SK-N-MC (cell line): ENCODE data around the gene AKT3.

Experiments
- DNase-seq: peaks from one replicate; pipeline ENCODE4 v3.0.0-alpha.2; 2011; ENCODE audit warnings: low read depth, low spot score
- H3K27ac ChIP-seq: fragments of 200-600 bp; sonication (generic); 2 replicates; pipeline ENCODE4 v1.5.1; 2016; ENCODE audit warnings: mixed run types
- H3K36me3 ChIP-seq: fragments of 200-600 bp; sonication (generic); 2 replicates; pipeline ENCODE4 v1.6.1; 2017; ENCODE audit warnings: antibody characterized with exemption, low read length, mixed read lengths; ENCODE audit not compliant: insufficient read depth
- H3K4me3 ChIP-seq: fragments of 200-600 bp; sonication (generic); 2 replicates; pipeline ENCODE4 v1.5.1; 2016
- H3K9ac ChIP-seq: fragments of 200-600 bp; sonication (generic); 2 replicates; pipeline ENCODE4 v1.8.0; 2017; ENCODE audit warnings: mixed run types, mixed read lengths; ENCODE audit not compliant: insufficient read length
- H3K9me3 ChIP-seq: fragments of 200-600 bp; sonication (generic); 2 replicates; pipeline ENCODE4 v1.6.1; 2017; ENCODE audit warnings: low read depth, mild to moderate bottlenecking, antibody characterized with exemption, low read length, moderate library complexity, mixed read lengths
- EZH2 ChIP-seq: fragments of 200-600 bp; sonication (generic); IDR thresholded peaks from one replicate; pipeline ENCODE4 v1.6.1; 2017; ENCODE audit warnings: antibody characterized with exemption
- FOXP2 ChIP-seq: optimal IDR thresholded peaks from 2 replicates; pipeline ENCODE3; 2011; ENCODE audit warnings: mild to moderate bottlenecking, moderate library complexity; ENCODE audit not compliant: insufficient read depth; ENCODE audit errors: extremely low read length, control extremely low read depth
- POLR2AphosphoS5 ChIP-seq: IDR thresholded peaks from 2 replicates; pipeline ENCODE4 v1.6.1; 2012; ENCODE audit warnings: mild to moderate bottlenecking, low read depth, low read length, borderline replicate concordance

The AKT3 gene

GRCh38 chr1:243513726-243514491 lies 336.1 kb downstream of the AKT3 start:
- H3K4me3 ChIP-seq: no peak overlapping the region
- no peaks in the 10 kb centered on the region for H3K36me3 ChIP-seq
- no peak overlapping the region for H3K9ac ChIP-seq
- H3K9me3 ChIP-seq: no peaks in the 10 kb centered on the region
- no peak for DNase-seq
- no peak overlapping the region for H3K27ac ChIP-seq
- no peak for TF ChIP-seq POLR2AphosphoS5
- no peak for TF ChIP-seq EZH2
- no peak for TF ChIP-seq FOXP2

GRCh38 chr1:243510928-243511327 lies 339.1 kb downstream of the AKT3 start:
- Histone ChIP-seq H3K27ac (no peak overlapping the region), H3K4me3 (no peak overlapping the region), H3K9me3 (no peaks in the 10 kb centered on the region), H3K9ac (no peak overlapping the region), H3K36me3 (no peaks in the 10 kb centered on the region)
- no peak for TF ChIP-seq POLR2AphosphoS5
- no peak for TF ChIP-seq EZH2
- no peak for TF ChIP-seq FOXP2
- no peak for DNase-seq

DNA sequence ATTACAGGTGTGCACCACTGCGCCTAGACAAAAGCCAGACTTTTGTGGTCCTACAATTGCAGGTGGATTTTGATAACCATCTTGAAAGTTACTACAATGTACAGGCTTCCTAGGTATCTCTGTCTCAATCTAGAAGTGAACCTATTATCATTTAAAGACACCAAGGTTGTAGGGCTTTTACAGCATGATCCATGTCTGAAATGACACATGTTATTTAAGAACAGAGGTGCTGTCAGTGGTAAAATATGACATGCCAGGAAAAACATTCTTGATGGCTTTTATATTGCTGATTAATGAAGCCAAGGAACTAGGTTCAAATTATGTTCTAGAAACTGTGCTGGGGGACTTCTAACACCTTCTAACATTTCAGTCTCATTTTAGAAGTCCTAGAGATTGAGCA lies 341.1 kb downstream of the AKT3 start:
- H3K9me3 ChIP-seq: no peaks in the 10 kb centered on the region
- H3K9ac ChIP-seq: no peak overlapping the region
- no peak overlapping the region for H3K27ac ChIP-seq
- no peak for DNase-seq
- H3K36me3 ChIP-seq: no peaks in the 10 kb centered on the region
- no peak overlapping the region for H3K4me3 ChIP-seq
- TF ChIP-seq EZH2: no peak
- TF ChIP-seq POLR2AphosphoS5: no peak
- no peak for TF ChIP-seq FOXP2

DNA sequence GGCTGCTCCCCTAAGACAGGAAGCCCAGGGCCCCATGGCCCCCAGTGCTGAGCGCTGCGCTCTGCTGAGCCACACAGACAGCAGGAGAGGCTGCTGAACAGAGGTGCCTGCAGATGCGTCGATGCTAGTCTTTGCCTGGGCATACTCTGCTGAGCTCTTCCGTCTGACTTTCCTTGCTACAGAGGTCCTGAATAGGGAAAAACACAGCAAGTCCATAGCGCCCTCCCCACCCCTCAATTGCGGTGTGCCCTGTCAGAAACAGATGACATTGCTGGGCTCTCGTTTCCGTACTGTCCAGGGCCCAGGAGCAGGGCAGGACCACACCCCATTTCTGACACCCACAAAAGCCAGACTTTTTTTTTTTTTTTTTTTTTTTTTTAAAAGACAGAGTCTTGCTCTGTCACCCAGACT lies 341.7 kb downstream of the AKT3 start:
- no peaks in the 10 kb centered on the region for H3K36me3 ChIP-seq
- DNase-seq: no peak
- H3K4me3 ChIP-seq: no peak overlapping the region
- H3K27ac ChIP-seq: no peak overlapping the region
- H3K9ac ChIP-seq: no peak overlapping the region
- no peak for TF ChIP-seq FOXP2
- TF ChIP-seq POLR2AphosphoS5: no peak
- no peak for TF ChIP-seq EZH2
- no peaks in the 10 kb centered on the region for H3K9me3 ChIP-seq

DNA sequence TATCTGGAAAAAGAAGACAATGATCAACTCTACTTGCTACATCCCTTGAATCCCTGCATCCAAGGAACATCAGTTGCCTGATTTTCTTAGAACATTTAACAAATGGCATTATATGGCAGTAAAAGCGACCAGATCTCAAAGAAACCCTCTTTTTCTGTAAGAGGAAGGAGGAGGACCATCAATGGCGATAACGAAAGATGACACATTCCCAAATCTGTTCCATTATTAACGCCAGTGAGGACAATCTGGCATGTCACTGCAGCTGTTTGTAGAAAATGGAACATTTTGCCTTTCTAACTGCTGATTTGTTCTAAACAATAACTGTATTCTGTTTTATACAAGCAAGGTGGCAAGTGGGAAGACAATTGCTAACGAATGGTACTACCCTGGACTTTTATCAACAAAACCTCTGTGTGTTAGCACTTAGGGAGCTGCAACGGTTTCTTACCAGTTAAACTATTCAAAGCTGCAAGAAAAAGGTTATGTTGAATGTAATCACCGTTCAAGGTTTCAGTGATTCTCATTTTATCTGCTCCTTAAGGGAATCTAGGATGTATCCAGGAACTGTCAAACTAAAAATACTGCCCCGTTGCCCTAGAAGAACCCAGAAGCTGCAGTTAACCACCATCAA lies 342.3 kb downstream of the AKT3 start:
- DNase-seq: no peak
- no peak overlapping the region for H3K4me3 ChIP-seq

GRCh38 chr1:243507001-243507671 lies 342.9 kb downstream of the AKT3 start:
- Histone ChIP-seq H3K36me3 (no peaks in the 10 kb centered on the region), H3K9me3 (no peaks in the 10 kb centered on the region), H3K9ac (no peak overlapping the region), H3K27ac (no peak overlapping the region), H3K4me3 (no peak overlapping the region)
- no peak for DNase-seq
- TF ChIP-seq POLR2AphosphoS5: no peak
- no peak for TF ChIP-seq FOXP2
- no peak for TF ChIP-seq EZH2

More for the DNA sequence above, 342.3 kb downstream of the AKT3 start:
- Histone ChIP-seq H3K9me3 (no peaks in the 10 kb centered on the region), H3K27ac (no peak overlapping the region), H3K36me3 (no peaks in the 10 kb centered on the region), H3K9ac (no peak overlapping the region)
- TF ChIP-seq POLR2AphosphoS5 (no peak), EZH2 (no peak), FOXP2 (no peak)

- no peak for TF ChIP-seq EZH2
- no peak for TF ChIP-seq FOXP2
- no peak for TF ChIP-seq POLR2AphosphoS5
- no peak for DNase-seq
- Histone ChIP-seq H3K27ac (no peak overlapping the region), H3K4me3 (no peak overlapping the region), H3K36me3 (no peaks in the 10 kb centered on the region), H3K9me3 (no peaks in the 10 kb centered on the region), H3K9ac (no peak overlapping the region)
Observed at GRCh38 chr1:243505986-243506689, 343.9 kb downstream of the AKT3 start.

DNA sequence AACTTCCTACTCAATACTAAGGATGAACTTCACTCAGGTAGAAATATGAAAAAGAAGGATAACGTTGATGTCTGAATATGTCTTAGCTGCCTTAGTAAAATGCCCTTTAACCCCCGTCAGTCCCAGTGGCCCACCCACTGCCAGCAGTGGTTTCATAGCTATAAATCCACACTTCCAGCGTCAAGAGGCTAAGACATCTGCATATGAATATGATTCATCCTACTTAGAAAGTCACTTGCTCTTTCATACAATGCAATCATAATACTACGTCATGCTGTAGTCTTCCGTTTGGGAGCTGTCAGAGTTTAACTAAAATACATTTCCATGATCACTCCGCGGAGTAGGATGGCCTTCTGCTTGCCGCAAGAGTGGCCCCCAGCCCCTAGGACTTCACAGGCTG lies 346.9 kb downstream of the AKT3 start:
- Histone ChIP-seq H3K4me3 (no peak overlapping the region), H3K9me3 (no peaks in the 10 kb centered on the region), H3K9ac (no peak overlapping the region), H3K27ac (no peak overlapping the region), H3K36me3 (no peaks in the 10 kb centered on the region)
- TF ChIP-seq FOXP2 (no peak), EZH2 (no peak), POLR2AphosphoS5 (no peak)
- no peak for DNase-seq

DNA sequence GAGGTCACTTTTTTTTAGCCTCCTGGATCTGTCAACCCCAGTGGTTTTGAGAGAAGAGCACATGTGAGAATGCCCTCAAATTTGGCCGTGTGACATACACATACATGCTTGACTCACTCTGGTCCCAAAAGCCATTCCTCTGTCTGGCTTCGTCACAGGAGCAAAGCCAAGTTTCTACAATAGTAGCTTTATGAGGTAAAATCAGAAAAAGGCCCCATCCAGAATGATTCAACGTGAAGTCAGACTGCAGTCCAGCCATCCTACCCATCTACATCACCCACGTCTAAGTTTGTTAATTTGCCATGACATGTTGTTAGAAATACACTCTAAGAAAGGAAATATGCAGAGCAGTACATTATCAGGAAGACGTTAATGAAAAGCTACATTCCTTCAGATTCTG lies 349.0 kb downstream of the AKT3 start:
- H3K9me3 ChIP-seq: no peaks in the 10 kb centered on the region
- no peak overlapping the region for H3K27ac ChIP-seq
- no peak overlapping the region for H3K9ac ChIP-seq
- no peak for TF ChIP-seq POLR2AphosphoS5
- no peak for TF ChIP-seq EZH2
- no peak for TF ChIP-seq FOXP2
- no peaks in the 10 kb centered on the region for H3K36me3 ChIP-seq
- DNase-seq: no peak
- no peak overlapping the region for H3K4me3 ChIP-seq
